CD4-positive, CD25-positive, alpha-beta regulatory T cell (primary cell): Measurements from ENCODE around the gene DLEU7. TPM values are rescaled to one million over a fixed set of nuclear protein-coding genes. Genes with fewer than 3 reads are reported as not detected.
A peak's percentile ranks its signal among the peaks of the same experiment; 100 is the strongest.

Experiments used
- ATAC-seq, 2 donors: fragments of 150-1000 bp; cut with Tn5 transposase; one replicate each; pipeline ENCODE4 v1.10.0; 2021; ENCODE audit warnings: low read depth in 2 of 2, moderate number of reproducible peaks in 2 of 2, moderate library complexity in 1 of 2
- DNase-seq, 3 donors: peaks; one replicate each; pipeline versions ENCODE4 v3.0.0 to v3.0.0-alpha.2; 2012 to 2022; ENCODE audit warnings: mixed read lengths in 1 of 3
- H3K27ac ChIP-seq: one replicate; pipeline ENCODE4 v1.7.0; 2013; ENCODE audit warnings: mild to moderate bottlenecking, low read length; ENCODE audit not compliant: insufficient read depth, poor library complexity, severe bottlenecking
- H3K27me3 ChIP-seq: one replicate; pipeline ENCODE4 v1.7.0; 2013; ENCODE audit warnings: low read length; ENCODE audit not compliant: control insufficient read depth, insufficient read depth
- H3K36me3 ChIP-seq: one replicate; pipeline ENCODE4 v1.7.0; 2013; ENCODE audit warnings: mild to moderate bottlenecking, low read length, moderate library complexity; ENCODE audit not compliant: control insufficient read depth, insufficient read depth
- H3K4me1 ChIP-seq: 2 replicates; pipeline ENCODE4 v1.7.0; 2013; ENCODE audit warnings: mild to moderate bottlenecking, low read length; ENCODE audit not compliant: insufficient read depth, control insufficient read depth, poor library complexity, severe bottlenecking
- H3K4me3 ChIP-seq: one replicate; pipeline ENCODE4 v1.7.0; 2013; ENCODE audit warnings: low read depth, mild to moderate bottlenecking, low read length, moderate library complexity
- H3K9me3 ChIP-seq, 2 experiments: 1 replicate in 1 of 2; 2 replicates in 1 of 2; pipeline ENCODE4 v1.7.0; 2013; ENCODE audit warnings: low read length in 2 of 2, mild to moderate bottlenecking in 1 of 2, moderate library complexity in 1 of 2; ENCODE audit not compliant: control insufficient read depth in 2 of 2
- H3K27ac Mint-ChIP-seq, 3 donors: one replicate each; pipeline ENCODE4 v1.8.0; 2020 to 2022; ENCODE audit warnings: mild to moderate bottlenecking in 3 of 3, mixed read lengths in 3 of 3, moderate library complexity in 2 of 3
- H3K27me3 Mint-ChIP-seq: one replicate; pipeline ENCODE4 v1.8.0; 2022; ENCODE audit warnings: mild to moderate bottlenecking, mixed read lengths
- H3K36me3 Mint-ChIP-seq: one replicate; pipeline ENCODE4 v1.8.0; 2020; ENCODE audit warnings: mixed read lengths
- H3K4me1 Mint-ChIP-seq, 4 donors: one replicate each; pipeline ENCODE4 v1.8.0; 2020 to 2022; ENCODE audit warnings: mixed read lengths in 4 of 4, mild to moderate bottlenecking in 1 of 4
- H3K4me3 Mint-ChIP-seq, 4 donors: one replicate each; pipeline ENCODE4 v1.8.0; 2020 to 2022; ENCODE audit warnings: mild to moderate bottlenecking in 4 of 4, mixed read lengths in 4 of 4, moderate library complexity in 3 of 4
- H3K9me3 Mint-ChIP-seq, 7 donors: one replicate each; pipeline ENCODE4 v1.8.0; 2020 to 2022; ENCODE audit warnings: mixed read lengths in 7 of 7, mild to moderate bottlenecking in 3 of 7, moderate library complexity in 2 of 7
- polyA plus RNA-seq, 4 donors: library from polyadenylated mRNA; unstranded; fragments of 300-500 nt; fragmentation: Illumina TruSeq; gene quantifications; one replicate each; pipeline ENCODE4 v1.2.3, GENCODE V29; 2021
- total RNA-seq: library from RNA; stranded (reverse); gene quantifications from one replicate; pipeline ENCODE4 v1.2.3, GENCODE V29; 2022

DLEU7 gene
- total and polyA plus RNA-seq, 5 donors from 2014 or later: 0.17 to 0.47 (median 0.18) TPM; not detected in 2

DNA sequence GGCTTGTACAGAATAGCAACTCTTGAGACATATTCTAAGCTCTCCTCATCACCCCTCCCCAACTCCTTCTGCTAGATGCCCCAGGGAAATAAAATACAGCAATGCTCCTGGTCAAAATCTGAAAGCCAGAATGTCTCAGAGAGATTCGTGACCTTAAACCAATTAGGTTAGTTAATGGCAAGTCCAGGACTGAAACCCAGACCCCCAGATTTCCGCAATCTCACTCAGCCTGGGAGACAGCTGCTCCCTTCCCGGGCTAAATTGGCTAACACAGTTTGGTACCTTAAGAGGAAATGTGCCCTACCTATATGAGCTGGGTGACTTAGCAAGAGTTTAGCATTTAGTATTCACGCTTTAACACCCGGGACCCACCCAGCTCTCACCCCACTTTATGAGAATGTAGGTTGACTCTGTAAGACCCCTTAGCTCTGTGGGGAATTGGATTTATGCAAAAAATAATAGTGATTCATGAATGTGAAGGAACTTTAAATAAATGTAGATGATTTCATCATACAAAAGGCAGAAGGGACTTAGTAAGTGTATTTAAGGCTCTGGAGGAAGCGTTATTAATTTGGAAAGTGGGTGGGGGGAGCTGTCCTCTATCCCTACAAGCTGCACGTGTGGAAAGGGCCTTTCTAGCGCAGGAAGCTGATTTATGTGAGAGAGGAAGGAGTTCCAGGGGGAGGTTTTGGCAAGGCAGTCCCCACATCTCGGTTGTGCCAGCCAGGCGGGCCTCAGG lies 1.1 kb downstream of the DLEU7 start:
- peaks cover 12% of the 10 kb centered on the region for H3K27me3 Mint-ChIP-seq
- peak overlapping the region in 1 of 4 donors; percentile 51 for H3K4me3 Mint-ChIP-seq
- no peak overlapping the region for H3K27ac ChIP-seq
- peaks cover 0 to 19% (median 14%) of the 10 kb centered on the region in 4 donors for H3K4me1 Mint-ChIP-seq
- ATAC-seq (no peak), DNase-seq (no peak)
- no peaks in the 10 kb centered on the region for H3K9me3 ChIP-seq
- no peaks in the 10 kb centered on the region for H3K9me3 Mint-ChIP-seq
- peaks cover 11% of the 10 kb centered on the region for H3K4me1 ChIP-seq
- no peaks in the 10 kb centered on the region for H3K36me3 ChIP-seq
- no peaks in the 10 kb centered on the region for H3K27me3 ChIP-seq
- H3K36me3 Mint-ChIP-seq: no peaks in the 10 kb centered on the region
- H3K4me3 ChIP-seq: no peak overlapping the region
- H3K27ac Mint-ChIP-seq: no peak overlapping the region

DNA sequence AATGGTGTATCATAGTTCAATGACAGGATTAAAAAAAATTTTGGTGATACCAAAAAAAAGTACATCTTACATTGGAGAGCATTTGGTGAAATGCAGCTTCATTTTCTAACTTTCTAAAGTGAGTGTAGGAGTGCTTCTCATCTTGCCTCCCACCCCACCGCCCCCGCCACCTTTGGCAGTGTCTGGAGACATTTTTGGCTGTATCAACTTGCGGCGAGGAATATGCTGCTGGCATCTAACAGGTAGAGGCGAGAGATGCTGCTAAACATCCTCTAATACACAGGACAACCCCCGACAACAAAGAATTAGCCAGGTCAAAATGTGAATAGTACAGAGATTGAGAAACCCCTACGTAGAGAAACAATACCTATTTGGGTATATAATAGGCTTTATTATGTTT lies 1.7 kb downstream of the DLEU7 start:
- no peak for ATAC-seq
- peaks cover 0 to 13% (median 8%) of the 10 kb centered on the region in 4 donors for H3K4me1 Mint-ChIP-seq
- H3K36me3 Mint-ChIP-seq: no peaks in the 10 kb centered on the region
- H3K9me3 ChIP-seq: no peaks in the 10 kb centered on the region
- peaks cover 12% of the 10 kb centered on the region for H3K27me3 Mint-ChIP-seq
- peaks cover 7% of the 10 kb centered on the region for H3K4me1 ChIP-seq
- H3K27ac Mint-ChIP-seq: no peak overlapping the region
- H3K4me3 ChIP-seq: no peak overlapping the region
- no peak overlapping the region for H3K4me3 Mint-ChIP-seq
- no peak overlapping the region for H3K27ac ChIP-seq
- no peaks in the 10 kb centered on the region for H3K9me3 Mint-ChIP-seq
- DNase-seq: no peak
- H3K27me3 ChIP-seq: no peaks in the 10 kb centered on the region
- H3K36me3 ChIP-seq: no peaks in the 10 kb centered on the region

DNA sequence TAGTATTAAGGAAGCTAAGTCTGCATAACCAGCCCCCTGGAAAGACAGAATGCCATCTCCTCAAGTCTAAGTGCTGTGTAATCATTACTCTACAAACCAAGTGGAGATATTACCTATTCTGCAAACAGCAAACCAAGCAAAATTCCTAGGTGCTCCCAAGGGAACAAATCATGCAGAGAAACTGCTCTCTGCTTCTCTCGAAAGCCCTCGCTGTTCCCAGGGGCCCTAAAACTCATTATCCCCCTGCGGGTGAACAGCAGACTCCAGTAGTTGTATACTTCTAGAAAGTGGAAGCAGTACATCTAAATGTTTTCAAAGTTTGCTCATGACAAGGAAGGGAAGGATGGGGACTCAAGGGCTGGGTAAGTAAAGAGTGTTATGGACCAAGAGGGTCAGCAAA lies 3.2 kb downstream of the DLEU7 start:
- Mint-ChIP-seq H3K4me1 (peaks cover 0 to 5% (median 2%) of the 10 kb centered on the region in 4 donors), H3K4me3 (no peak overlapping the region), H3K27me3 (peaks cover 12% of the 10 kb centered on the region), H3K9me3 (no peaks in the 10 kb centered on the region), H3K36me3 (no peaks in the 10 kb centered on the region), H3K27ac (no peak overlapping the region)
- H3K36me3 ChIP-seq: no peaks in the 10 kb centered on the region
- DNase-seq: no peak
- H3K9me3 ChIP-seq: no peaks in the 10 kb centered on the region
- H3K4me3 ChIP-seq: no peak overlapping the region
- no peak for ATAC-seq
- H3K27me3 ChIP-seq: no peaks in the 10 kb centered on the region
- no peak overlapping the region for H3K27ac ChIP-seq
- H3K4me1 ChIP-seq: no peaks in the 10 kb centered on the region

DNA sequence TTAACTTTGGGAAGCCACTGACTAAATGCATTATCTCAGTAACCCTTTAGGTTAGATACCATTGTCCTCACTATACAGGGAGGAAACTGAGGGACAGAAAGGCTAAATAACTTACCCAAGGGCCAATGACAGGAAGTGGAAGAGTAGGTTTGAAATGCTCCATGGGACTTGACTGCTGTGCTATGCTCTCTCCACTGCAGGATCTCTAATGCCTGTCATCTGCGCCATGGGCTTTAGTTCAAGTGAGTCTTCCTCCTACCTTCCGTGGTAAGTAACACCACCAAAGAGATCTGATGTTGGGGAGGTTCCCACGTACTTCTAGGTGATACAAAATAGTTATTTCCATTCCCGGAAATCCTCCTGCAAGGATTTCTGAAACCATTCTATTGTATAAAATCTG lies 3.7 kb downstream of the DLEU7 start:
- Histone ChIP-seq H3K4me1 (no peaks in the 10 kb centered on the region), H3K27me3 (no peaks in the 10 kb centered on the region), H3K27ac (no peak overlapping the region), H3K4me3 (no peak overlapping the region), H3K36me3 (no peaks in the 10 kb centered on the region), H3K9me3 (no peaks in the 10 kb centered on the region)
- Mint-ChIP-seq H3K9me3 (no peaks in the 10 kb centered on the region), H3K4me3 (no peak overlapping the region), H3K27me3 (peaks cover 12% of the 10 kb centered on the region), H3K27ac (no peak overlapping the region), H3K36me3 (no peaks in the 10 kb centered on the region), H3K4me1 (peaks cover 0 to 5% (median 2%) of the 10 kb centered on the region in 4 donors)
- DNase-seq (no peak), ATAC-seq (no peak)

DNA sequence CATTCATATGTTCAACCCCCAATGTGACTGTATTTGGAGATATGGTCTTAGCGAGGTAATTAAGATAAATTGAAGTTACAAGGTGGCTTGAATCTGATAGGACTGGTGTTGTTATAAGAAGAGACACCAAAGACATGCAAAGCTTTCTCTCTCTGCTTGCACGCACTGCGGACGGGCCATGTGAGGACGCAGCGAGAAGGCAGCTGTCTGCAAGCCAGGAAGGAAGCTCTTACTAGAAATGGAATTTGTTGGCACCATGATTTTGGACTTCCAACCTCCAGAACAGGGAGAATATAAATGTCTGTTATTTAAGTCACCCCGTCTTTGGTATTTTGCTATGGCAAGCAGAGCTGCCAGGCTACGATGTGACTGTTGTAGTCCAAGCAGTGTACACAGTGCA lies 4.8 kb downstream of the DLEU7 start:
- no peaks in the 10 kb centered on the region for H3K36me3 ChIP-seq
- H3K4me1 Mint-ChIP-seq: peaks cover 0 to 5% (median 1%) of the 10 kb centered on the region in 4 donors
- ATAC-seq (no peak), DNase-seq (no peak)
- no peaks in the 10 kb centered on the region for H3K9me3 ChIP-seq
- no peaks in the 10 kb centered on the region for H3K27me3 ChIP-seq
- H3K4me3 Mint-ChIP-seq: no peak overlapping the region
- H3K4me3 ChIP-seq: no peak overlapping the region
- no peaks in the 10 kb centered on the region for H3K4me1 ChIP-seq
- H3K27ac ChIP-seq: no peak overlapping the region
- H3K27me3 Mint-ChIP-seq: peaks cover 8% of the 10 kb centered on the region
- H3K9me3 Mint-ChIP-seq: peaks cover 0 to 7% (median 2%) of the 10 kb centered on the region in 7 donors
- H3K27ac Mint-ChIP-seq: peak overlapping the region in 1 of 3 donors; percentile 13
- H3K36me3 Mint-ChIP-seq: no peaks in the 10 kb centered on the region

DNA sequence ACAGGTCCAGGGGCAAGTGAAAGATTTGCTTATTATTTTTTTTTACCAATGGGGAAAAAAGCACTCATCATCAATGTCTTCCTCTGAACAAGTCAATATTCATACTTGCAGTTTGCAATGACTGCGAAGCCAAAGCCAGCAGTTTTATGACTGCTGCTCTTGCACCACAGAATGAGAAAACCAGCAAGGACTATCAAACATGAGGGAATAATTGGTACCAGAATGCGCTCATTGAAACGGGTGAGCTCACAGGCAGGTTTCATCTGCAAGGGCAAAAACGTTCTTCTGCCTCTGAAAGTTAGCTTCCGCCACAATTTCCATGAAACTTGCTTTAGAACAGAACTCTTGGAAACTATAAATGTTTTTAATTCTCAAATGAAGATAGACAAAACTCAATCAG lies 5.5 kb downstream of the DLEU7 start:
- Histone ChIP-seq H3K4me3 (no peak overlapping the region), H3K27me3 (no peaks in the 10 kb centered on the region), H3K9me3 (no peaks in the 10 kb centered on the region), H3K36me3 (no peaks in the 10 kb centered on the region), H3K4me1 (no peaks in the 10 kb centered on the region), H3K27ac (no peak overlapping the region)
- no peak overlapping the region for H3K4me3 Mint-ChIP-seq
- peaks cover 0 to 5% (median 1%) of the 10 kb centered on the region in 4 donors for H3K4me1 Mint-ChIP-seq
- peaks cover 8% of the 10 kb centered on the region for H3K27me3 Mint-ChIP-seq
- DNase-seq (no peak), ATAC-seq (no peak)
- peaks cover 0 to 14% (median 2%) of the 10 kb centered on the region in 7 donors for H3K9me3 Mint-ChIP-seq
- no peak overlapping the region for H3K27ac Mint-ChIP-seq
- no peaks in the 10 kb centered on the region for H3K36me3 Mint-ChIP-seq

DNA sequence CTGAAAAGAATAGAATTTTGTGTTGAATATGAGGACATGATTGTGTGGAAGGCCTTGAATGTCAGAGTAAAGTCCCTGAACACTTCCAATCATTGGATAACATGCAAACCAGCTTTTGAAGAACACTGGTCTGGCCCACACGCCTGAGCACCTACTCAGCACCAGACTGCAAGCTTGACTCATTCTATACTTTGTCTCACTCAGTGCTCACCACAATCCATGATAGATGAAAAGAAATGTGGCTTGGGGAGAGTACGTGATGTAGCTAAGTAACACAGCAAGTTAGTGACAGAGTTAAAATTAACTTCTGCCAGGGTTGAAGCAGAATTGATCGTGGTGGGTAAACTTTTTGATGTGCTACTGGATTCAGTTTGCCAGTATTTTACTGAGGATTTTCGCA lies 12.0 kb downstream of the DLEU7 start:
- H3K27me3 ChIP-seq: no peaks in the 10 kb centered on the region
- Mint-ChIP-seq H3K27me3 (peaks cover 16% of the 10 kb centered on the region), H3K36me3 (peaks cover under 1% of the 10 kb centered on the region), H3K9me3 (peaks cover 0 to 20% (median 2%) of the 10 kb centered on the region in 7 donors), H3K4me3 (no peak overlapping the region), H3K27ac (no peak overlapping the region), H3K4me1 (peaks cover 0 to 8% (median 2%) of the 10 kb centered on the region in 4 donors)
- H3K27ac ChIP-seq: no peak overlapping the region
- ATAC-seq: no peak
- H3K36me3 ChIP-seq: no peaks in the 10 kb centered on the region
- no peak for DNase-seq
- H3K9me3 ChIP-seq: no peaks in the 10 kb centered on the region
- H3K4me3 ChIP-seq: no peak overlapping the region
- H3K4me1 ChIP-seq: no peaks in the 10 kb centered on the region

DNA sequence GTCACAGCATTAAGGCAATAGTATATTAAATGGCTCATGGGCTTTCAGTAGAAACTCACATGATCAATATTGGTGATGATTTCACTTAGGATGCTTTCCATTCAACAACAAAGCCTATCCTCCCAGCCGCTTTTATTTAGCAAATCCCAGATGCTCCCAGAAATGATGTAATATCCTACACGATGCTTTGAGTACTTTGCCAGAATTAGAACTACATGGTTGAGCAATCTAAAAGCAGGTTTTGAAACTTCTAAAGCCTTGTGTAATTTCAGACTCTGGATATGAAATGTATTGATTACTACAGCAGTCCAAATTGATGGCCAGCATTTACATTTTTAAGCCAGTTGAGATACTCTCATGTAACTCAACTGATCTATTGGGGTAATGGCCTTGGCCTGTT lies 13.6 kb downstream of the DLEU7 start:
- Histone ChIP-seq H3K9me3 (no peaks in the 10 kb centered on the region), H3K4me1 (no peaks in the 10 kb centered on the region), H3K36me3 (no peaks in the 10 kb centered on the region), H3K27me3 (no peaks in the 10 kb centered on the region), H3K4me3 (no peak overlapping the region), H3K27ac (no peak overlapping the region)
- Mint-ChIP-seq H3K4me1 (peaks cover 0 to 8% (median 2%) of the 10 kb centered on the region in 4 donors), H3K27me3 (peaks cover 20% of the 10 kb centered on the region), H3K4me3 (no peak overlapping the region), H3K36me3 (peaks cover 3% of the 10 kb centered on the region), H3K9me3 (peaks cover 0 to 20% (median 3%) of the 10 kb centered on the region in 7 donors), H3K27ac (no peak overlapping the region)
- DNase-seq (no peak), ATAC-seq (no peak)
